CD4-positive, CD25-positive, alpha-beta regulatory T cell (primary cell): ENCODE measurements around the gene FCHSD2. TPM values are rescaled to one million over a fixed set of nuclear protein-coding genes. Genes with fewer than 3 reads are reported as not detected.

Experiments
- ATAC-seq, 2 donors: fragments of 150-1000 bp; cut with Tn5 transposase; one replicate each; pipeline ENCODE4 v1.10.0; 2021; ENCODE audit warnings: low read depth in 2 of 2, moderate number of reproducible peaks in 2 of 2, moderate library complexity in 1 of 2
- DNase-seq, 3 donors: peaks; one replicate each; pipeline versions ENCODE4 v3.0.0 to v3.0.0-alpha.2; 2012 to 2022; ENCODE audit warnings: mixed read lengths in 1 of 3
- H3K27ac ChIP-seq: one replicate; pipeline ENCODE4 v1.7.0; 2013; ENCODE audit warnings: mild to moderate bottlenecking, low read length; ENCODE audit not compliant: insufficient read depth, poor library complexity, severe bottlenecking
- H3K27me3 ChIP-seq: one replicate; pipeline ENCODE4 v1.7.0; 2013; ENCODE audit warnings: low read length; ENCODE audit not compliant: control insufficient read depth, insufficient read depth
- H3K36me3 ChIP-seq: one replicate; pipeline ENCODE4 v1.7.0; 2013; ENCODE audit warnings: mild to moderate bottlenecking, low read length, moderate library complexity; ENCODE audit not compliant: control insufficient read depth, insufficient read depth
- H3K4me1 ChIP-seq: 2 replicates; pipeline ENCODE4 v1.7.0; 2013; ENCODE audit warnings: mild to moderate bottlenecking, low read length; ENCODE audit not compliant: insufficient read depth, control insufficient read depth, poor library complexity, severe bottlenecking
- H3K4me3 ChIP-seq: one replicate; pipeline ENCODE4 v1.7.0; 2013; ENCODE audit warnings: low read depth, mild to moderate bottlenecking, low read length, moderate library complexity
- H3K9me3 ChIP-seq, 2 experiments: 1 replicate in 1 of 2; 2 replicates in 1 of 2; pipeline ENCODE4 v1.7.0; 2013; ENCODE audit warnings: low read length in 2 of 2, mild to moderate bottlenecking in 1 of 2, moderate library complexity in 1 of 2; ENCODE audit not compliant: control insufficient read depth in 2 of 2
- H3K27ac Mint-ChIP-seq, 3 donors: one replicate each; pipeline ENCODE4 v1.8.0; 2020 to 2022; ENCODE audit warnings: mild to moderate bottlenecking in 3 of 3, mixed read lengths in 3 of 3, moderate library complexity in 2 of 3
- H3K27me3 Mint-ChIP-seq: one replicate; pipeline ENCODE4 v1.8.0; 2022; ENCODE audit warnings: mild to moderate bottlenecking, mixed read lengths
- H3K36me3 Mint-ChIP-seq: one replicate; pipeline ENCODE4 v1.8.0; 2020; ENCODE audit warnings: mixed read lengths
- H3K4me1 Mint-ChIP-seq, 4 donors: one replicate each; pipeline ENCODE4 v1.8.0; 2020 to 2022; ENCODE audit warnings: mixed read lengths in 4 of 4, mild to moderate bottlenecking in 1 of 4
- H3K4me3 Mint-ChIP-seq, 4 donors: one replicate each; pipeline ENCODE4 v1.8.0; 2020 to 2022; ENCODE audit warnings: mild to moderate bottlenecking in 4 of 4, mixed read lengths in 4 of 4, moderate library complexity in 3 of 4
- H3K9me3 Mint-ChIP-seq, 7 donors: one replicate each; pipeline ENCODE4 v1.8.0; 2020 to 2022; ENCODE audit warnings: mixed read lengths in 7 of 7, mild to moderate bottlenecking in 3 of 7, moderate library complexity in 2 of 7
- polyA plus RNA-seq, 4 donors: library from polyadenylated mRNA; unstranded; fragments of 300-500 nt; fragmentation: Illumina TruSeq; gene quantifications; one replicate each; pipeline ENCODE4 v1.2.3, GENCODE V29; 2021
- total RNA-seq: library from RNA; stranded (reverse); gene quantifications from one replicate; pipeline ENCODE4 v1.2.3, GENCODE V29; 2022

FCHSD2 gene
- total and polyA plus RNA-seq, 5 donors from 2014 or later = 13.5 to 56.6 (median 19.6) TPM

GRCh38 chr11:73001615-73002014 is 140.5 kb downstream of the FCHSD2 start:
- peaks cover 0 to 5% (median 0%) of the 10 kb centered on the region in 7 donors for H3K9me3 Mint-ChIP-seq
- H3K4me1 Mint-ChIP-seq = peaks cover 28 to 44% (median 43%) of the 10 kb centered on the region in 4 donors
- DNase-seq = no peak
- H3K36me3 Mint-ChIP-seq = peaks cover 28% of the 10 kb centered on the region
- no peaks in the 10 kb centered on the region for H3K27me3 Mint-ChIP-seq
- ATAC-seq = no peak
- no peaks in the 10 kb centered on the region for H3K4me1 ChIP-seq
- no peaks in the 10 kb centered on the region for H3K36me3 ChIP-seq
- no peak overlapping the region for H3K27ac ChIP-seq
- no peak overlapping the region for H3K4me3 ChIP-seq
- H3K9me3 ChIP-seq = no peaks in the 10 kb centered on the region
- H3K27me3 ChIP-seq = no peaks in the 10 kb centered on the region
- H3K27ac Mint-ChIP-seq = peak overlapping the region in 1 of 3 donors; percentile 2
- no peak overlapping the region for H3K4me3 Mint-ChIP-seq

GRCh38 chr11:72998676-72999075 is 143.4 kb downstream of the FCHSD2 start:
- DNase-seq (no peak), ATAC-seq (no peak)
- H3K36me3 ChIP-seq = no peaks in the 10 kb centered on the region
- no peaks in the 10 kb centered on the region for H3K4me1 ChIP-seq
- no peak overlapping the region for H3K4me3 ChIP-seq
- H3K27me3 Mint-ChIP-seq = no peaks in the 10 kb centered on the region
- H3K4me1 Mint-ChIP-seq = peaks cover 5 to 32% (median 27%) of the 10 kb centered on the region in 4 donors
- no peak overlapping the region for H3K27ac Mint-ChIP-seq
- H3K4me3 Mint-ChIP-seq = no peak overlapping the region
- H3K36me3 Mint-ChIP-seq = peaks cover 18% of the 10 kb centered on the region
- H3K9me3 ChIP-seq = no peaks in the 10 kb centered on the region
- peaks cover 0 to 1% (median 0%) of the 10 kb centered on the region in 7 donors for H3K9me3 Mint-ChIP-seq
- H3K27me3 ChIP-seq = no peaks in the 10 kb centered on the region
- H3K27ac ChIP-seq = no peak overlapping the region

- H3K36me3 Mint-ChIP-seq = peaks cover 13% of the 10 kb centered on the region
- H3K27ac Mint-ChIP-seq = peak overlapping the region in 1 of 3 donors; percentile 70
- H3K27me3 Mint-ChIP-seq = no peaks in the 10 kb centered on the region
- Histone ChIP-seq H3K4me1 (no peaks in the 10 kb centered on the region), H3K27me3 (no peaks in the 10 kb centered on the region), H3K9me3 (no peaks in the 10 kb centered on the region), H3K4me3 (no peak overlapping the region), H3K27ac (no peak overlapping the region), H3K36me3 (no peaks in the 10 kb centered on the region)
- no peak overlapping the region for H3K4me3 Mint-ChIP-seq
- H3K4me1 Mint-ChIP-seq = peaks cover 0 to 24% (median 18%) of the 10 kb centered on the region in 4 donors
- ATAC-seq = no peak
- no peak for DNase-seq
- peaks cover 0 to 1% (median 0%) of the 10 kb centered on the region in 7 donors for H3K9me3 Mint-ChIP-seq
These were observed 145.2 kb downstream of the FCHSD2 start for GRCh38 chr11:72996959-72997358.

- Mint-ChIP-seq H3K36me3 (peaks cover 34% of the 10 kb centered on the region), H3K9me3 (peaks cover 0 to 3% (median 0%) of the 10 kb centered on the region in 7 donors), H3K27ac (peak overlapping the region in 2 of 3 donors; percentile 9 to 20), H3K4me1 (peaks cover 12 to 24% (median 20%) of the 10 kb centered on the region in 4 donors), H3K27me3 (peaks cover 5% of the 10 kb centered on the region), H3K4me3 (no peak overlapping the region)
- H3K27ac ChIP-seq = no peak overlapping the region
- H3K27me3 ChIP-seq = no peaks in the 10 kb centered on the region
- H3K4me3 ChIP-seq = no peak overlapping the region
- ATAC-seq (no peak), DNase-seq (no peak)
- H3K4me1 ChIP-seq = no peaks in the 10 kb centered on the region
- H3K36me3 ChIP-seq = peaks cover 26% of the 10 kb centered on the region
- no peaks in the 10 kb centered on the region for H3K9me3 ChIP-seq
These were observed 152.4 kb downstream of the FCHSD2 start for GRCh38 chr11:72989727-72990126.

- peaks cover 15 to 24% (median 18%) of the 10 kb centered on the region in 4 donors for H3K4me1 Mint-ChIP-seq
- H3K27me3 Mint-ChIP-seq = peaks cover 5% of the 10 kb centered on the region
- Histone ChIP-seq H3K36me3 (peaks cover 31% of the 10 kb centered on the region), H3K9me3 (no peaks in the 10 kb centered on the region), H3K27ac (no peak overlapping the region), H3K4me1 (no peaks in the 10 kb centered on the region), H3K4me3 (no peak overlapping the region), H3K27me3 (no peaks in the 10 kb centered on the region)
- ATAC-seq (no peak), DNase-seq (no peak)
- peaks cover 0 to 3% (median 0%) of the 10 kb centered on the region in 7 donors for H3K9me3 Mint-ChIP-seq
- no peak overlapping the region for H3K27ac Mint-ChIP-seq
- H3K4me3 Mint-ChIP-seq = no peak overlapping the region
- H3K36me3 Mint-ChIP-seq = peaks cover 31% of the 10 kb centered on the region
These were observed 153.3 kb downstream of the FCHSD2 start for GRCh38 chr11:72988821-72989220.

- H3K9me3 ChIP-seq = no peaks in the 10 kb centered on the region
- Mint-ChIP-seq H3K27me3 (peaks cover 2% of the 10 kb centered on the region), H3K27ac (no peak overlapping the region), H3K9me3 (peaks cover 0 to 3% (median 0%) of the 10 kb centered on the region in 7 donors), H3K36me3 (peaks cover 31% of the 10 kb centered on the region), H3K4me1 (peaks cover 21 to 33% (median 23%) of the 10 kb centered on the region in 4 donors), H3K4me3 (no peak overlapping the region)
- peaks cover 47% of the 10 kb centered on the region for H3K36me3 ChIP-seq
- no peaks in the 10 kb centered on the region for H3K4me1 ChIP-seq
- no peak overlapping the region for H3K27ac ChIP-seq
- ATAC-seq (no peak), DNase-seq (no peak)
- no peaks in the 10 kb centered on the region for H3K27me3 ChIP-seq
- no peak overlapping the region for H3K4me3 ChIP-seq
These were observed 156.5 kb downstream of the FCHSD2 start for GRCh38 chr11:72985645-72986044.

GRCh38 chr11:72984453-72985077 is 157.6 kb downstream of the FCHSD2 start:
- Histone ChIP-seq H3K27me3 (no peaks in the 10 kb centered on the region), H3K9me3 (no peaks in the 10 kb centered on the region), H3K4me1 (no peaks in the 10 kb centered on the region), H3K27ac (no peak overlapping the region), H3K4me3 (no peak overlapping the region), H3K36me3 (peaks cover 48% of the 10 kb centered on the region)
- peaks cover 13 to 23% (median 15%) of the 10 kb centered on the region in 4 donors for H3K4me1 Mint-ChIP-seq
- ATAC-seq (no peak), DNase-seq (no peak)
- H3K36me3 Mint-ChIP-seq = peaks cover 34% of the 10 kb centered on the region
- no peaks in the 10 kb centered on the region for H3K27me3 Mint-ChIP-seq
- no peak overlapping the region for H3K27ac Mint-ChIP-seq
- H3K9me3 Mint-ChIP-seq = no peaks in the 10 kb centered on the region
- H3K4me3 Mint-ChIP-seq = no peak overlapping the region

GRCh38 chr11:72983560-72983959 is 158.6 kb downstream of the FCHSD2 start:
- Histone ChIP-seq H3K36me3 (peaks cover 50% of the 10 kb centered on the region), H3K9me3 (no peaks in the 10 kb centered on the region), H3K4me1 (no peaks in the 10 kb centered on the region), H3K4me3 (no peak overlapping the region), H3K27me3 (no peaks in the 10 kb centered on the region), H3K27ac (no peak overlapping the region)
- Mint-ChIP-seq H3K27ac (no peak overlapping the region), H3K9me3 (no peaks in the 10 kb centered on the region), H3K4me1 (peaks cover 9 to 18% (median 13%) of the 10 kb centered on the region in 4 donors), H3K27me3 (no peaks in the 10 kb centered on the region), H3K36me3 (peaks cover 34% of the 10 kb centered on the region), H3K4me3 (no peak overlapping the region)
- no peak for DNase-seq
- no peak for ATAC-seq
